Measurements from ENCODE around the gene CSRP1. TPM values are rescaled to one million over a fixed set of nuclear protein-coding genes. Genes with fewer than 3 reads are reported as not detected.
"Not testable (repeated sequence)": the region's sequence is repeated elsewhere in the genome, so short reads cannot be mapped to it uniquely, and the experiment has no call there.

The CSRP1 gene
- total and polyA plus RNA-seq, 7 donors: 14.7 to 27.7 (median 23.2) TPM

- Histone ChIP-seq H3K9me3 (no peaks in the 10 kb centered on the region), H3K36me3 (ENCODE audit: insufficient read depth in 1 of 2, low read depth in 1 of 2) (no peaks in the 10 kb centered on the region), H3K4me3 (no peak overlapping the region), H3K4me1 (no peaks in the 10 kb centered on the region), H3K27me3 (ENCODE audit: insufficient read depth in 3 of 3, low read length in 2 of 3) (no peaks in the 10 kb centered on the region), H3K27ac (peak overlapping the region; percentile 60)
- ATAC-seq (no peak), DNase-seq (no peak)
- TF ChIP-seq CTCF (IDR thresholded peaks at IDR 0.05): no peak
- WGBS, 3 donors: 55 to 71% (median 66%) methylated on average over 8 of the region's 8 CpGs
- intact Hi-C loops (cut with DNase I): no loop called here
Observed at GRCh38 chr1:201553496-201554189, 46.7 kb upstream of the CSRP1 start.

- intact Hi-C loops (cut with DNase I): no loop called here
- peak in 1 of 4 donors; percentile 21 for ATAC-seq
- no peak for DNase-seq
- Histone ChIP-seq H3K4me1 (no peaks in the 10 kb centered on the region), H3K4me3 (no peak overlapping the region), H3K9me3 (no peaks in the 10 kb centered on the region), H3K36me3 (ENCODE audit: insufficient read depth in 1 of 2, low read depth in 1 of 2) (no peaks in the 10 kb centered on the region), H3K27ac (peak overlapping the region; percentile 9), H3K27me3 (ENCODE audit: insufficient read depth in 3 of 3, low read length in 2 of 3) (no peaks in the 10 kb centered on the region)
- no peak for TF ChIP-seq CTCF (IDR thresholded peaks at IDR 0.05)
- 53 to 62% (median 61%) methylated on average over 5 of the region's 5 CpGs for WGBS, 3 donors
Observed at GRCh38 chr1:201552941-201553351, 46.0 kb upstream of the CSRP1 start.

DNA sequence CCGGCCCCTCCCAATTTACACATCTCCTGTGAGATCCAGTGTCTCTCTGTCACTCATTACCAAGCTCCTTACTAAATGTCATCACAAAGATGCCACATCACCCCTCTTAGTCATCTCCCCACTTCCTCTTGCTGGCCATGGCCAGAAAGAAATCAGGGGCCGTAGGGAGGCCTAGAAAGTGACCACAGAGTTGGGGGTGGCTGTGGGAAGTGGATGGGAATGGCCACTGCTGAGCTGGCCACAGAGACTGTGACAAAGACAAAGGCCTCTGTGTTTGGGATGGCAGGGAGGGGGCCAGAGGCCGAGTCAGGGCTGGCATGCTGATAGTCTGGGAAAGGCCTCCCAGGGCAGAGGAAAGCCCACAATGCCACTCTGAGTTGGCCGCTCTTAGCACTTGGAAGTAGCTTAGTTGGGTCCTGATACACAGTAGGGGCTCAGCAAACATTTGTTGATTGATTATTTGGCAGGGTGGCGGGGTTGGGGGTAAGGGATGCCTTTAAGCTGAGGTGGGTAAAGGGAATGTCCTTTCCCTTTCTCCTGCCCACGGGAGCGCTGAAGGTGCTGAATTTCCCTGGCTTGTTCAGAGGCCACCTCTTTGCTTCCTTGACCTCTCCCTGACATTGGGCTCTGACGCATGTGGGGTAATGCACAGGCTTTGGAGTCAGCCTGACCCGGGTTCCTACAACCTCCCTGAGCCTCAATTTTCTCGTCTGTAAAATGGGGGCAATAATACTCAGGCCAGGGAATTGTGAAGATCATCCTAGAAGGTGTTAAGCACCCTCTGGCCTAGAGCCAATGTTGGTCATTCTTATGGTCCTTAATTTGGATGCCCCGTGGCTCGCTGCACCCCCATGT is 45.2 kb upstream of the CSRP1 start:
- H3K4me1 ChIP-seq: no peaks in the 10 kb centered on the region

GRCh38 chr1:201551096-201551495 is 44.2 kb upstream of the CSRP1 start:
- DNase-seq (no peak), ATAC-seq (no peak)
- 91 to 95% (median 95%) methylated on average over 3 of the region's 3 CpGs for WGBS, 3 donors
- no peaks in the 10 kb centered on the region for H3K36me3 ChIP-seq (ENCODE audit: insufficient read depth in 1 of 2, low read depth in 1 of 2)
- intact Hi-C loops (cut with DNase I): no loop called here
- H3K4me3 ChIP-seq: no peak overlapping the region
- TF ChIP-seq CTCF (IDR thresholded peaks at IDR 0.05): no peak
- H3K9me3 ChIP-seq: no peaks in the 10 kb centered on the region
- no peaks in the 10 kb centered on the region for H3K4me1 ChIP-seq
- no peak overlapping the region for H3K27ac ChIP-seq
- H3K27me3 ChIP-seq (ENCODE audit: insufficient read depth in 3 of 3, low read length in 2 of 3): no peaks in the 10 kb centered on the region

More for the DNA sequence above, 45.2 kb upstream of the CSRP1 start:
- DNase-seq (no peak), ATAC-seq (peak in 2 of 4 donors; percentile 17 to 23)
- H3K36me3 ChIP-seq (ENCODE audit: insufficient read depth in 1 of 2, low read depth in 1 of 2): no peaks in the 10 kb centered on the region
- intact Hi-C loops (cut with DNase I): no loop called here
- peak overlapping the region; percentile 9 for H3K27ac ChIP-seq
- no peaks in the 10 kb centered on the region for H3K27me3 ChIP-seq (ENCODE audit: insufficient read depth in 3 of 3, low read length in 2 of 3)
- TF ChIP-seq CTCF (IDR thresholded peaks at IDR 0.05): no peak
- no peak overlapping the region for H3K4me3 ChIP-seq
- WGBS, 3 donors: 74 to 78% (median 75%) methylated on average over 12 of the region's 12 CpGs
- H3K9me3 ChIP-seq: no peaks in the 10 kb centered on the region

DNA sequence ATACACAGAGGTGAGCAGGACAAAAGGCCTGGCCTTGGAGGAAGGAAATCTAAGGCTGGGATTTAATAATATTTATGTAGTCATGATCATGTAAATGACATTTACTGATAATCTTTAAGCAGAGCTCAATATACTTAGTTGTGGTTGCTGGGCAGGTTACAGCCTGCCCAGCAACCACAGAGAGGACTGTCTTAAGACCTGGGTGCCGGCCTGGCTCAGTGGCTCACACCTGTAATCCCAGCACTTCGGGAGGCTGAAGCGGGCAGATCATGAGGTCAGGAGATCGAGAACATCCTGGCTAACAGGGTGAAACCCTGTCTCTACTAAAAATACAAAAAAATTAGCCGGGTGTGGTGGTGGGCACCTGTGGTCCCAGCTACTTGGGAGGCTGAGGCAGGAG is 42.6 kb upstream of the CSRP1 start:
- DNase-seq; H3K27me3 ChIP-seq (ENCODE audit: insufficient read depth in 3 of 3, low read length in 2 of 3); intact Hi-C loops (cut with DNase I); H3K4me1 ChIP-seq; H3K27ac ChIP-seq; ATAC-seq; H3K4me3 ChIP-seq; H3K9me3 ChIP-seq; H3K36me3 ChIP-seq (ENCODE audit: insufficient read depth in 1 of 2, low read depth in 1 of 2): not testable (repeated sequence)
- WGBS, 3 donors: 95 to 98% (median 97%) methylated on average over 5 of the region's 5 CpGs

All from psoas muscle (tissue), 8 donors.